Breast epithelium (tissue), 4 donors: ENCODE results near the gene SLC45A3. TPM values are rescaled to one million over a fixed set of nuclear protein-coding genes. Genes with fewer than 3 reads are reported as not detected.

ENCODE experiments used
- DNase-seq, 2 donors: peaks; one replicate each; pipeline ENCODE4 v3.0.0-alpha.2; 2019; ENCODE audit warnings: low spot score in 2 of 2
- H3K27ac ChIP-seq, 2 donors: fragments of 200-600 bp; sonication (generic) in 1 of 2; one replicate each; pipeline ENCODE4 v1.5.1; 2016 to 2019; ENCODE audit warnings: mild to moderate bottlenecking in 1 of 2
- H3K27me3 ChIP-seq, 2 donors: fragments of 200-600 bp; sonication (generic) in 1 of 2; one replicate each; pipeline versions ENCODE4 v1.5.1 to v1.6.0; 2017 to 2019; ENCODE audit warnings: control low read depth in 1 of 2, mild to moderate bottlenecking in 1 of 2
- H3K36me3 ChIP-seq: fragments of 200-600 bp; one replicate; pipeline ENCODE4 v1.5.1; 2019
- H3K4me1 ChIP-seq, 2 donors: fragments of 200-600 bp; sonication (generic); one replicate each; pipeline ENCODE4 v1.5.1; 2016 to 2019; ENCODE audit warnings: control low read depth in 1 of 2
- H3K4me3 ChIP-seq, 3 donors: fragments of 200-600 bp; sonication (generic); 1 replicate in 2 of 3; 2 replicates in 1 of 3; pipeline ENCODE4 v1.5.1; 2016 to 2019; ENCODE audit warnings: mild to moderate bottlenecking in 3 of 3, moderate library complexity in 2 of 3
- H3K9me3 ChIP-seq, 2 donors: fragments of 200-600 bp; sonication (generic) in 1 of 2; one replicate each; pipeline ENCODE4 v1.5.1; 2016 to 2019; ENCODE audit warnings: control low read depth in 1 of 2
- CTCF ChIP-seq, 3 donors: fragments of 450-650 bp; IDR thresholded peaks; one replicate each; pipeline ENCODE4 v1.5.1; 2016 to 2017; ENCODE audit warnings: antibody characterized with exemption in 3 of 3, mild to moderate bottlenecking in 3 of 3, moderate library complexity in 3 of 3
- POLR2A ChIP-seq: fragments of 450-650 bp; IDR thresholded peaks from one replicate; pipeline ENCODE4 v1.6.1; 2016; ENCODE audit warnings: antibody characterized with exemption, mild to moderate bottlenecking, moderate library complexity
- POLR2AphosphoS5 ChIP-seq, 3 donors: sonication (generic); formaldehyde crosslinking; IDR thresholded peaks; one replicate each; pipeline ENCODE4 v1.6.1; 2017; ENCODE audit warnings: antibody characterized with exemption in 3 of 3
- intact Hi-C: fragments of 100-400 bp; cut with DNase I; formaldehyde crosslinking; loops from one replicate; pipeline ENCODE4 v1.15.1; 2023; ENCODE audit warnings: low total_unique reads
- total RNA-seq, 3 donors: library from RNA; depleted of rRNA; stranded (reverse); fragments of >200 nt; gene quantifications; one replicate each; pipeline ENCODE4 v1.1.0, GENCODE V29; 2016

Gene SLC45A3
- total RNA-seq, 3 donors from 2014 or later: 1.3 to 2.9 (median 1.6) TPM

- Histone ChIP-seq H3K9me3 (no peaks in the 10 kb centered on the region), H3K27me3 (no peaks in the 10 kb centered on the region), H3K4me3 (no peak overlapping the region), H3K36me3 (no peaks in the 10 kb centered on the region), H3K4me1 (peaks cover 3 to 14% of the 10 kb centered on the region in 2 donors), H3K27ac (no peak overlapping the region)
- DNase-seq: no peak
- intact Hi-C loops: no loop called here
- TF ChIP-seq POLR2AphosphoS5 (IDR thresholded peaks at IDR 0.05) (no peak), POLR2A (no peak), CTCF (IDR thresholded peaks at IDR 0.05) (no peak)
Observed at GRCh38 chr1:205668951-205669340, 11.4 kb downstream of the SLC45A3 start.

- Histone ChIP-seq H3K27me3 (no peaks in the 10 kb centered on the region), H3K27ac (no peak overlapping the region), H3K36me3 (no peaks in the 10 kb centered on the region), H3K9me3 (no peaks in the 10 kb centered on the region), H3K4me3 (no peak overlapping the region), H3K4me1 (peaks cover 3 to 14% of the 10 kb centered on the region in 2 donors)
- DNase-seq: peak in 1 of 2 donors; percentile 63
- TF ChIP-seq CTCF (IDR thresholded peaks at IDR 0.05) (no peak), POLR2A (no peak), POLR2AphosphoS5 (IDR thresholded peaks at IDR 0.05) (no peak)
- intact Hi-C loops: no loop called here
Observed at GRCh38 chr1:205667909-205668643, 12.2 kb downstream of the SLC45A3 start.

- H3K27ac ChIP-seq: no peak overlapping the region
- peaks cover 3 to 14% of the 10 kb centered on the region in 2 donors for H3K4me1 ChIP-seq
- H3K9me3 ChIP-seq: no peaks in the 10 kb centered on the region
- H3K27me3 ChIP-seq: no peaks in the 10 kb centered on the region
- intact Hi-C loops: no loop called here
- H3K36me3 ChIP-seq: no peaks in the 10 kb centered on the region
- DNase-seq: no peak
- no peak overlapping the region for H3K4me3 ChIP-seq
- TF ChIP-seq POLR2A (no peak), CTCF (IDR thresholded peaks at IDR 0.05) (no peak), POLR2AphosphoS5 (IDR thresholded peaks at IDR 0.05) (no peak)
Observed at GRCh38 chr1:205666372-205667166, 13.7 kb downstream of the SLC45A3 start.

- no peak for TF ChIP-seq POLR2AphosphoS5 (IDR thresholded peaks at IDR 0.05)
- TF ChIP-seq CTCF (IDR thresholded peaks at IDR 0.05): no peak
- no peak for TF ChIP-seq POLR2A
- intact Hi-C loops: no loop called here
Observed at GRCh38 chr1:205665201-205666045, 14.9 kb downstream of the SLC45A3 start.

More at GRCh38 chr1:205665201-205666045, 14.9 kb downstream of the SLC45A3 start:
- no peak for DNase-seq
- Histone ChIP-seq H3K9me3 (no peaks in the 10 kb centered on the region), H3K4me3 (no peak overlapping the region), H3K4me1 (peaks cover 3 to 14% of the 10 kb centered on the region in 2 donors), H3K36me3 (no peaks in the 10 kb centered on the region), H3K27ac (peak overlapping the region; percentile 15 to 78), H3K27me3 (no peaks in the 10 kb centered on the region)
